ENCODE measurements around the gene NEK9.
A peak's percentile ranks its signal among the peaks of the same experiment; 100 is the strongest.

The NEK9 gene

GRCh38 chr14:75126679-75127473, at the start of gene NEK9:
TSS of gene NEK9 (minus strand) at chr14:75127048. CDS start at chr14:75126921, 127 bp downstream.
- TF ChIP-seq GATA1 (IDR thresholded peaks at IDR 0.05; ENCODE audit: low read depth, low read length): no peak
- peak; percentile 95 for TF ChIP-seq POLR2A (IDR thresholded peaks at IDR 0.05; ENCODE audit: low read length)
- peak; percentile 92 to 93 for DNase-seq

DNA sequence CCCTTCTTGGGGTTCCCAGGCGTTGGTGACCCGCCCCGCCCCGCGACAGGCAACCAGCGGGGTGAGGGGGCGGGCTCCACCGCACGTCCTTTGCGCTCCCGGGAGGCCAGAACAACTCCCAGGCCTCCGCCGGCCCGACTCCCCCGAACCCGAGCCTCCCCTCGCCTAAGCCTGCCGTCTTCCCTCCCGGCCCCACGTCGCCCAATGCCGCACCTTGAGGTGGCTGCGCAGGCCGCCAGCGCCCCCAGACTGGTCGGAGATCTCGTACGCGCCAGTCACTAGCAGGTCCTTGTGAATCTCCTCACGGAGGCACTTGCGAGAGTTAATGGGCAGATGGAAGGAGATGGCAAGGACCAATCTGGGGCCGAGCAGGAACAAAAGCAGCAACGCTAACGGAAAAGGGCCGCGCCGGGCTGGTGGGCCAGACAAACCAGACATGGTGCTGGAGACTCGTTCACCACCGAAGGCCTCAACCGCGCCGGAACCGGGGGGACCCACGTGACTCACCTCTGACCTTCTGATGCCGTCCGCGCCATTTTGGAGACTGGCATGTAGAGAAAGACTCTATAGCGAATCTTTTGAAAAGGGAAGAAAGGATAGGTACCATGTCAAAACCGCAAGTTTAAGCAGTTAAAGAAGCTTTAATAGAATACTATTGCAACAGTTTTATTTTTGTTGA, 49.4 kb upstream of the NEK9 start, which contains the start of gene TMED10:
Gene TMED10 (minus strand): TSS at position 471 of the 679 bp plus-strand sequence. CDS start 33 bp downstream, at position 438.
- TF ChIP-seq POLR2A (IDR thresholded peaks at IDR 0.05; ENCODE audit: low read length): peak; percentile 77
- no peak for TF ChIP-seq GATA1 (IDR thresholded peaks at IDR 0.05; ENCODE audit: low read depth, low read length)
- peak; percentile 93 to 95 for DNase-seq

- TF ChIP-seq GATA1 (IDR thresholded peaks at IDR 0.05; ENCODE audit: low read depth, low read length) (no peak), POLR2A (IDR thresholded peaks at IDR 0.05; ENCODE audit: low read length) (no peak)
- no peak for DNase-seq
Measured at GRCh38 chr14:75175677-75176141, 48.9 kb upstream of the NEK9 start.

DNA sequence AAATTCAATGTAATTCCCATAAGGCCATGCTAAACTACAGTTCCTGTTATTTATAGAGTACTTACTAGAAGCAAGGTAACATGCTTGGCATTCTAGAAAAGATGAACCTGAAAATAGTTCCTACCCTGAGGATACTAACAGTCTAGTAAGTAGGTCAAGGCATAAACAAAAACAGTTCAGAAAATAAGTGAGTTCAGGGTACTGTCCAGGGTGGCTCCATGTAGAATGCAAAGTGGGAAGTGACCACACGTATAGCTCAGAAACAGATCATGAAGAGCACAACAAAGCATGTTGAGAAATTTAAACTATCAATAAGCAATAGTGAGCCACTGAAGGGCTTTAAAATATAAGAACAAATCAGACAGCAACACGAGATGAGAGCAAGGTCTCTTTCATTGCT, 47.2 kb upstream of the NEK9 start:
- TF ChIP-seq GATA1 (IDR thresholded peaks at IDR 0.05; ENCODE audit: low read depth, low read length): no peak
- TF ChIP-seq POLR2A (IDR thresholded peaks at IDR 0.05; ENCODE audit: low read length): no peak

DNA sequence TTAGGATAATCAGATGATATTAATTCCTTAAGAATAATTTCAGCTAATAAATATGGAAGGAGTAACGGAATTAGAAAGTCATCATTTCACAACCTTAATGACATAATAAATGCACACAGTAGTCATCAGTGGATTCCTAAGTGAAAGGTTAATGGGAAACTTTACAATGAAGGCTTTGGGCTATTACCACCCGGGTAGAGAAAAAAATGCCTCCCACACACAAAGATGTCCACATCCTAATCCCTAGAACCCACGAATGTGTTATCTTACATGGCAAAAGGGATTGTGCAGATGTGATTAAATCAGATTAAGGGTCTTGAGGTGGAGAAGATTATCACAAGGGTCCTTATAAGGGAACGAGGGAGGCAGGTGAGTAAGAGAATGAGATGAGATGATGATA, 43.9 kb upstream of the NEK9 start:
- TF ChIP-seq GATA1 (IDR thresholded peaks at IDR 0.05; ENCODE audit: low read depth, low read length) (no peak), POLR2A (IDR thresholded peaks at IDR 0.05; ENCODE audit: low read length) (no peak)
- no peak for DNase-seq

More for the DNA sequence above, 47.2 kb upstream of the NEK9 start:
- DNase-seq: no peak

DNA sequence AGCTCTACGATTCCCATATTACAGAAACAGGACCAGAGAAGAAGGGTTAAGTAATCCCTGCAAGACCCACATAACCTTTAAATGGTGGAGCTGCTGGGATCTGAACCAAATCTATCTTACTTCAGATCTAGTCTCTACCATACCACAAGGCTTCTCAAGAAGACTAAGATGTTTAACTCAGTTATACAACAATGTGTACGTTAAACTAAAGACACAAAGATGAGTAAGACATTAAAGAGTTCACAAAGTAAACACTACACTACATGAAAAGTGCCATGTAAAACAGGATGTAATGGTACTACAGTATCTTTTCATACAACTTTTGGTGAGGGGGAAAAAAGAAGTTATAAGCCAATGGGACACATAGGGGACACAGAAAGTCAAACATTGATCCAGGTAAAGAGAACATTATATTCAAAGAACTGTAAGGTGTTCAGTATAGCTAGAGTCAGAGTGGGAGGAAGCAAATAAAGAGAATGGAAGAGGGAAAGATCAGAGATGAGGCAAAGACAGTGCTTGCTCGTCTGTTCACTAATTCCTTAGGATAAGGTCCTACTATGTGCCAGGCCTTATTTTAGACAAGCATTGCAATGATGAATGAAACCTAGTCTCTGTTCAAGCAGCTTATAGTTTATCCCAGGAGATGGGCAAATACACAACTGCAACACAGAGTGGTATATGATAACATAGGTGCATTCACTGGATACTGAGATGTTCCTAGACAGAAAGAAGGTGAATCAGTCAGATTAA, 41.9 kb upstream of the NEK9 start:
- TF ChIP-seq GATA1 (IDR thresholded peaks at IDR 0.05; ENCODE audit: low read depth, low read length) (no peak), POLR2A (IDR thresholded peaks at IDR 0.05; ENCODE audit: low read length) (no peak)
- DNase-seq: no peak

GRCh38 chr14:75167325-75167724, 40.5 kb upstream of the NEK9 start:
- TF ChIP-seq GATA1 (IDR thresholded peaks at IDR 0.05; ENCODE audit: low read depth, low read length) (no peak), POLR2A (IDR thresholded peaks at IDR 0.05; ENCODE audit: low read length) (no peak)
- DNase-seq: no peak

- TF ChIP-seq POLR2A (IDR thresholded peaks at IDR 0.05; ENCODE audit: low read length): no peak
- DNase-seq: no peak
Measured at GRCh38 chr14:75165586-75166391, 38.9 kb upstream of the NEK9 start.

DNA sequence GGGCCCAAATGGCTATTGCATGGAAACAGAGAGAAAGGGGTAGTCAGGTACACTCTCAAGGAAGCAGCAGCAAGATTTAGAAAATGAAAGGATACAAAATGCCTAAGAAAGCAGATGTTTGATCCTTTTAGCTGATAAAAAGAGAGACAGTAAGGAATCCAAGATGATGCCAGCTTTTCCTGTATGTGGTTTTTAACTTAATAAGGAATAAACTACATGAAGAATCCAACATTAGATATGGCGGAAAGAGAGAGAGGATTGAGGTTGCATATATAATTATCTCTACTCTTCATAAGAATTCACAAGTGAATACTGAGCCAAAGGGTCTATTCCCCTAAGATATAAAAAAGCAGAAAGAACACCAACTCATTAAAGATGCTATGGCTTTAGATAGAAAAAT, 38.0 kb upstream of the NEK9 start:
- DNase-seq: no peak
- no peak for TF ChIP-seq POLR2A (IDR thresholded peaks at IDR 0.05; ENCODE audit: low read length)
- no peak for TF ChIP-seq GATA1 (IDR thresholded peaks at IDR 0.05; ENCODE audit: low read depth, low read length)

GRCh38 chr14:75163677-75164076, 36.8 kb upstream of the NEK9 start:
- no peak for DNase-seq
- no peak for TF ChIP-seq POLR2A (IDR thresholded peaks at IDR 0.05; ENCODE audit: low read length)
- no peak for TF ChIP-seq GATA1 (IDR thresholded peaks at IDR 0.05; ENCODE audit: low read depth, low read length)

DNA sequence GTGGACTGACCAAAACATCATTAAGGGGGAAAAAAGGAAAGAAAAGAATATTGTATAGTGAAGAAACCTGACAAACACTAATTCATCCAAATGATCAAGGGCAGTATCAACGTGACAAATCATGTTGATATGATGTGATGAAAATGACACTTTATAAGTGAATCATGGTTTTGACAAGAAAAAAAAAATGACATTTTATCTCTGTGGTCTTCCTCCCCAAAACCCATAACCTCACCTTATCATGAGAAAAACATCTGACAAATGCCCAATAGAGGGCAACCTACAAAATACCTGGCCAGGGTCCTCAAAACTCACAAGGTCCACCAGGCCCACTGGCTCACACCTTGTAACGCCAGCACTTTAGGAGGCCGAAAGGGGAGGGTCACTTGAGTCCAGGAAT, 35.8 kb upstream of the NEK9 start:
- TF ChIP-seq POLR2A (IDR thresholded peaks at IDR 0.05; ENCODE audit: low read length): no peak
- no peak for TF ChIP-seq GATA1 (IDR thresholded peaks at IDR 0.05; ENCODE audit: low read depth, low read length)
- DNase-seq: no peak

DNA sequence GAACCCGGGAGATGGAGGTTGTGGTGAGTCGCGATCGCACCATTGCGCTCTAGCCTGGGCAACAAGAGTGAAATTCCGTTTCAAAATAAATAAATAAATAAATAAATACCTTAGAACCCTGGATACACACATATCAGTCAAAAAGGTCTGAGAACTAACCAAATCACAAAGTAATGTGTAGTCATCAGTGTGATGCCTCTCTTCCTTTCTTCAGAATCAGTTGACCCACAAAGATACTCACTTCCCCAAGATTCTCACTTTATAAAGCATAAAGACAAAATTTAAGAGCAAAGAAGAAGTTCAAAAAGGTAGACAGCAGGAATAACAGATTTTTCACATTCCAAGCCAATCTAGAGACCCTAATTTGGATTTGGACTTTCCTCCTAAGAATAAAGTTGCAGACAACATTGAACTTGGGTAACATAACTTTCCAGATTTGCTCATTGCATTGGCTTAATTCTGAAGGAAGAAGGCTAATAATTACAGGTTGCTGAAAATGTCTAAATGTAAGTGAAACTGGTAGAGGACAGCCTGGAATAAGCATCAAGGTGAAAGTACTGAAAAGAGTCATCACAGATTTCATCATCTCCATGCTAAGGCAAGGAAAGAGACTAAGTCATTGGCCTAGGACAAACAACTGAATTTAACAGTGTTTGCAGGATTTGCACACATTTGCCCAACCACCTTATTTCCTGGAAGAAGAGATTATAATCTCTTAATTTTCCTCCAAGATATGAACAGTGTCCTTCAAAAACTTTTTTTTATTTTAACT, 32.2 kb upstream of the NEK9 start:
- no peak for DNase-seq
- TF ChIP-seq POLR2A (IDR thresholded peaks at IDR 0.05; ENCODE audit: low read length) (no peak), GATA1 (IDR thresholded peaks at IDR 0.05; ENCODE audit: low read depth, low read length) (no peak)

DNA sequence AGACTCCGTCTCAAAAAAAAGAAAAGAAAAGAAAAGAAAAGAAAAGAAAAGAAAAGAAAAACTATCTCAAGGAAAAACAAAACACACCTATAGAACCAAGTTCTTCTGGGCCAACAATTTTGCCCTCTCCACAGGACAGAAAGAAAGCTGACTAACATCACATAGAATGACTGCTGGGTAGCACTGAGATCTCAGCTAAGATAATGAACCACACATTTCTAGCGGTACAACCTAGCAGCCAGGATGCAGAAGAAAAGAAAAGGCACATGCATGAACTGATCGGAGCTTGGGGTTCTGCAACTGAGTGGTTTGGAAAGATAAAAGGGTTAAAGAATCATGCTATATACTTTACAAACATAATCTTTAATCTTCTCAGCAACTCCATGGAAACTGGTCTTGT, 30.1 kb upstream of the NEK9 start:
- TF ChIP-seq POLR2A (IDR thresholded peaks at IDR 0.05; ENCODE audit: low read length) (no peak), GATA1 (IDR thresholded peaks at IDR 0.05; ENCODE audit: low read depth, low read length) (no peak)
- no peak for DNase-seq
